Tibial nerve (tissue), 4 donors: Measurements from ENCODE around the gene MYO1D. TPM values are rescaled to one million over a fixed set of nuclear protein-coding genes. Genes with fewer than 3 reads are reported as not detected.

Source experiments
- DNase-seq, 2 donors: peaks; one replicate each; pipeline ENCODE4 v3.0.0-alpha.2; 2019; ENCODE audit warnings: low spot score in 2 of 2
- H3K27ac ChIP-seq, 4 donors: fragments of 200-600 bp; sonication (generic) in 3 of 4; one replicate each; pipeline ENCODE4 v1.5.1; 2017 to 2019; ENCODE audit warnings: mild to moderate bottlenecking in 1 of 4
- H3K27me3 ChIP-seq, 2 donors: fragments of 200-600 bp; sonication (generic) in 1 of 2; one replicate each; pipeline versions ENCODE4 v1.5.1 to v1.6.0; 2017 to 2019
- H3K36me3 ChIP-seq, 3 donors: fragments of 200-600 bp; sonication (generic); one replicate each; pipeline ENCODE4 v1.5.1; 2018 to 2019
- H3K4me1 ChIP-seq, 4 donors: fragments of 200-600 bp; sonication (generic) in 3 of 4; one replicate each; pipeline ENCODE4 v1.5.1; 2017 to 2019
- H3K4me3 ChIP-seq, 4 donors: fragments of 200-600 bp; sonication (generic) in 3 of 4; one replicate each; pipeline ENCODE4 v1.5.1; 2017 to 2019; ENCODE audit warnings: mild to moderate bottlenecking in 1 of 4, moderate library complexity in 1 of 4
- H3K9me3 ChIP-seq, 4 donors: fragments of 200-600 bp; sonication (generic) in 3 of 4; one replicate each; pipeline ENCODE4 v1.5.1; 2017 to 2019
- CTCF ChIP-seq, 5 experiments: fragments of 200-600 bp in 3 of 5; fragments of 450-650 bp in 2 of 5; sonication (generic) in 3 of 5; IDR thresholded peaks; one replicate each; pipeline ENCODE4 v1.5.1; 2016 to 2019; ENCODE audit warnings: antibody characterized with exemption in 5 of 5, mild to moderate bottlenecking in 3 of 5, moderate library complexity in 2 of 5
- EP300 ChIP-seq, 2 donors: sonication (generic); formaldehyde crosslinking; IDR thresholded peaks; one replicate each; pipeline ENCODE4 v1.6.1; 2017; ENCODE audit warnings: antibody characterized with exemption in 2 of 2, mild to moderate bottlenecking in 1 of 2
- POLR2A ChIP-seq, 2 donors: fragments of 450-650 bp; IDR thresholded peaks; one replicate each; pipeline ENCODE4 v1.6.1; 2017; ENCODE audit warnings: antibody characterized with exemption in 2 of 2, mild to moderate bottlenecking in 2 of 2, moderate library complexity in 2 of 2
- WGBS, 2 donors: methylation state at CpG; one replicate each; pipeline ENCODE4 v1.1.5; 2018; 5-methylcytosine and 5-hydroxymethylcytosine counted together
- total RNA-seq, 4 donors: library from RNA; depleted of rRNA; stranded (reverse); fragments of >200 nt; gene quantifications; one replicate each; pipeline ENCODE4 v1.1.0, GENCODE V29; 2016

MYO1D gene
- total RNA-seq, 4 donors from 2014 or later = 28.5 to 49.6 (median 42.4) TPM

- no peaks in the 10 kb centered on the region for H3K27me3 ChIP-seq
- TF ChIP-seq CTCF (IDR thresholded peaks at IDR 0.05) = no peak
- WGBS, 2 donors = 52 to 57% methylated on average over 12 of the region's 12 CpGs
- H3K9me3 ChIP-seq = no peaks in the 10 kb centered on the region
- H3K36me3 ChIP-seq = no peaks in the 10 kb centered on the region
- no peak for DNase-seq
- no peak overlapping the region for H3K4me3 ChIP-seq
- no peak overlapping the region for H3K27ac ChIP-seq
- peaks cover 0 to 18% (median 11%) of the 10 kb centered on the region in 4 donors for H3K4me1 ChIP-seq
Observed at GRCh38 chr17:32516940-32517701, 359.8 kb downstream of the MYO1D start.

GRCh38 chr17:32516450-32516849 is 360.5 kb downstream of the MYO1D start:
- no peak for TF ChIP-seq CTCF (IDR thresholded peaks at IDR 0.05)
- TF ChIP-seq EP300 (IDR thresholded peaks at IDR 0.05) = no peak
- no peak for TF ChIP-seq POLR2A (IDR thresholded peaks at IDR 0.05)
- H3K9me3 ChIP-seq = no peaks in the 10 kb centered on the region
- no peaks in the 10 kb centered on the region for H3K27me3 ChIP-seq
- no peaks in the 10 kb centered on the region for H3K36me3 ChIP-seq
- H3K27ac ChIP-seq = no peak overlapping the region
- DNase-seq = no peak
- WGBS, 2 donors = 14 to 17% methylated on average over 2 of the region's 2 CpGs
- no peak overlapping the region for H3K4me3 ChIP-seq
- H3K4me1 ChIP-seq = peaks cover 0 to 18% (median 11%) of the 10 kb centered on the region in 4 donors

- peaks cover 0 to 18% (median 11%) of the 10 kb centered on the region in 4 donors for H3K4me1 ChIP-seq
- no peaks in the 10 kb centered on the region for H3K9me3 ChIP-seq
- DNase-seq = no peak
- no peaks in the 10 kb centered on the region for H3K27me3 ChIP-seq
- H3K4me3 ChIP-seq = no peak overlapping the region
- no peak overlapping the region for H3K27ac ChIP-seq
- 92 to 97% methylated on average over 4 of the region's 4 CpGs for WGBS, 2 donors
- no peaks in the 10 kb centered on the region for H3K36me3 ChIP-seq
- TF ChIP-seq EP300 (IDR thresholded peaks at IDR 0.05) = no peak
- TF ChIP-seq CTCF (IDR thresholded peaks at IDR 0.05) = no peak
- TF ChIP-seq POLR2A (IDR thresholded peaks at IDR 0.05) = no peak
Observed at GRCh38 chr17:32515677-32516383, 361.1 kb downstream of the MYO1D start.

GRCh38 chr17:32514606-32515005 is 362.3 kb downstream of the MYO1D start:
- no peak for TF ChIP-seq POLR2A (IDR thresholded peaks at IDR 0.05)
- no peak for TF ChIP-seq EP300 (IDR thresholded peaks at IDR 0.05)
- TF ChIP-seq CTCF (IDR thresholded peaks at IDR 0.05) = no peak
- no peaks in the 10 kb centered on the region for H3K27me3 ChIP-seq
- H3K27ac ChIP-seq = no peak overlapping the region
- H3K36me3 ChIP-seq = no peaks in the 10 kb centered on the region
- DNase-seq = no peak
- H3K9me3 ChIP-seq = no peaks in the 10 kb centered on the region
- H3K4me1 ChIP-seq = peaks cover 0 to 8% (median 5%) of the 10 kb centered on the region in 4 donors
- no peak overlapping the region for H3K4me3 ChIP-seq
- WGBS, 2 donors = 45 to 50% methylated on average over 4 of the region's 4 CpGs

- Histone ChIP-seq H3K27me3 (no peaks in the 10 kb centered on the region), H3K9me3 (no peaks in the 10 kb centered on the region), H3K27ac (no peak overlapping the region), H3K4me3 (no peak overlapping the region), H3K4me1 (peaks cover 0 to under 1% (median 0%) of the 10 kb centered on the region in 4 donors), H3K36me3 (no peaks in the 10 kb centered on the region)
- TF ChIP-seq POLR2A (IDR thresholded peaks at IDR 0.05) (no peak), EP300 (IDR thresholded peaks at IDR 0.05) (no peak), CTCF (IDR thresholded peaks at IDR 0.05) (no peak)
- 87 to 91% methylated on average over 3 of the region's 3 CpGs for WGBS, 2 donors
- no peak for DNase-seq
Observed at GRCh38 chr17:32513579-32513978, 363.3 kb downstream of the MYO1D start.
